ENCODE data around the gene RAPGEF2.
"Not testable (repeated sequence)": the region's sequence is repeated elsewhere in the genome, so short reads cannot be mapped to it uniquely, and the experiment has no call there.

The RAPGEF2 gene

GRCh38 chr4:159097785-159098184, 5.1 kb upstream of the RAPGEF2 start:
- no peak for DNase-seq (ENCODE audit: low spot score)

- DNase-seq (ENCODE audit: low spot score) = no peak
These were observed 4.3 kb upstream of the RAPGEF2 start for GRCh38 chr4:159098482-159099127.

- DNase-seq (ENCODE audit: low spot score) = no peak
These were observed 774 bp upstream of the RAPGEF2 start for GRCh38 chr4:159101988-159102621.

DNA sequence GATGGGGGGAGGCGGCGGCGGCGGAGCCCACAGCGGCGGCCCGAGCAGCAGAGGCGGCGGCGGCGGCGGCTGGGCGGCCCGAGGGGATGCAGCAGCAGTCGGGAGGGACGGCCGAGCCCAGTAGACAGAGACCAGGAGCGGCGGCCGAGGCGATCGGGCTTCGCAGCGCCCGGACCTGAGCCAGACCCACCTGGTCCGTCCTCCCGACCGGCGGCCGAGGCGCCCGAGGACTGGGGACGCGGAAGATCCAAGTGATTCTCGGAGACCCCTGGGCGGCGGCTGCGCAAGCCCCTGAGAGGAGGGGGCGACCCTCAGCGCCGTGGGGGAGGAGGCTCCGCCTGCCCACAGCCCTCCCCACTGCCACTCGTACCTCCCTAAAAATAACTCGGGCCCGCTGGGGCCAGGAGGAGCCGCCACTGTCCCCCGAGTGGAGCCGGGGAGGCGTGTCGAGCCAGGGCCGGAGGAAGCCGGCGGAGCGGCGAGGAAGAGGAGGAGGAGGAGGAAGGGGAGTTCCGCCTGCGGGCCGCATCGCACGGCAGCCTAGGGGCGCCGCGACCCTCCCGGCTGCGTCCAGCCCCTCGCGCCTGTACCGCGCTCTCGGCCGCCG, 608 bp downstream of the RAPGEF2 start:
- no peak for DNase-seq (ENCODE audit: low spot score)

GRCh38 chr4:159104694-159105414, 2.0 kb downstream of the RAPGEF2 start:
- no peak for DNase-seq (ENCODE audit: low spot score)

GRCh38 chr4:159105761-159106243, 2.9 kb downstream of the RAPGEF2 start:
- no peak for DNase-seq (ENCODE audit: low spot score)

GRCh38 chr4:159106636-159107035, 3.8 kb downstream of the RAPGEF2 start:
- no peak for DNase-seq (ENCODE audit: low spot score)

- no peak for DNase-seq (ENCODE audit: low spot score)
These were observed 4.5 kb downstream of the RAPGEF2 start for GRCh38 chr4:159107203-159107925.

GRCh38 chr4:159108124-159108523, 5.2 kb downstream of the RAPGEF2 start:
- DNase-seq (ENCODE audit: low spot score) = no peak

GRCh38 chr4:159110961-159111360, 8.1 kb downstream of the RAPGEF2 start:
- no peak for DNase-seq (ENCODE audit: low spot score)

- DNase-seq (ENCODE audit: low spot score) = no peak
These were observed 8.5 kb downstream of the RAPGEF2 start for GRCh38 chr4:159111416-159111815.

DNA sequence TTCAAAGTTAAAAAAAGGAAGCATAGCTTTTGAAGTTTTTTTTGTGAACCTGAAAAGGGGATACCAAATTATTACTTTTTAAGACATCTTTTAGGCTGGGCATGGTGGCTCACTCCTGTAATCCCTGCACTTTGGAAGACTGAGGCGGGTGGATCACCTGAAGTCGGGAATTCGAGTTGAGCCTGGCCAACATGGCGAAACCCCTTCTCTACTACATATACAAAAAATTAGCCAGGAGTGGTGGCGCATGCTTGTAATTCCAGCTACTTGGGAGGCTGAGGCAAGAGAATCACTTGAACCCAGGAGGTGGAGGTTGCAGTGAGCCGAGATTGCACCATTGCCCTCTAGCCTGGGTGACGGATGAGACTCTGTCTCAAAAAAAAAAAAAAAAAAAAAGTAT, 10.5 kb downstream of the RAPGEF2 start:
- DNase-seq (ENCODE audit: low spot score) = not testable (repeated sequence)

DNA sequence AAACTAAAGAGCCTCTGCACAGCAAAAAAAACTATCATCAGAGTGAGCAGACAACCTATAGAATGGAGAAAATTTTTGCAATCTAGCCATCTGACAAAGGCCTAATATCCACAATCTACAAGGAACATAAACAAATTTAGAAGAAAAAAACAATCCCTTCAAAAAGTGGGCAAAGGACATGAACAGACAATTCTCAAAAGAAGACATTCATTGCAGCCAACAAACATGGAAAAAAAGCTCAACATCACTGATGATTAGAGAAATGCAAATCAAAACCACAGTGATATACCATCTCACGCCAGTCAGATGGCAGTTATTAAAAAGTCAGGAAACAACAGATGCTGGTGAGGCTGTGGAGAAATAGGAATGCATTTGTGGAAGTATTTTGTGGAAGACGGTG, 13.2 kb downstream of the RAPGEF2 start:
- DNase-seq (ENCODE audit: low spot score) = not testable (repeated sequence)

GRCh38 chr4:159116693-159117092, 13.8 kb downstream of the RAPGEF2 start:
- DNase-seq (ENCODE audit: low spot score) = not testable (repeated sequence)

- DNase-seq (ENCODE audit: low spot score) = no peak
These were observed 14.7 kb downstream of the RAPGEF2 start for GRCh38 chr4:159117564-159117963.

DNA sequence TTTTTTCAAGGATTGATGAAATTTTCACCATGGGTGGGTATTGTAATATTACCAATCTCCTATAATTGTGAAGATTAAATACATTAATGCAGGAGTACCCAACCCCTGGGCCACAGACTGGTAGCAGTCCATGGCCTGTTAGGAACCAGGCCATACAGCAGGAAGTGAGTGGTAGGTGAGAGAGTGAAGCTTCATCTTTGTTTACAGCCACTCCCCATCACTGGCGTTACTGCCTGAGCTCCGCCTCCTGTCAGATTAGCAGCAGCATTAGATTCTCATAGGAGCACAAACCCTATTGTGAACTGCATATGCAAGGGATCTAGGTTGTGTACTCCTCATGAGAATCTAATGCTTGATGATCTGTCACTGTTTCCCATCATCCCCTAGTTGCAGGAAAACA, 15.1 kb downstream of the RAPGEF2 start:
- DNase-seq (ENCODE audit: low spot score) = no peak

GRCh38 chr4:159121371-159121770, 18.5 kb downstream of the RAPGEF2 start:
- no peak for DNase-seq (ENCODE audit: low spot score)

GRCh38 chr4:159126716-159127115, 23.8 kb downstream of the RAPGEF2 start:
- DNase-seq (ENCODE audit: low spot score) = no peak

GRCh38 chr4:159127745-159128518, 25.1 kb downstream of the RAPGEF2 start:
- no peak for DNase-seq (ENCODE audit: low spot score)

DNA sequence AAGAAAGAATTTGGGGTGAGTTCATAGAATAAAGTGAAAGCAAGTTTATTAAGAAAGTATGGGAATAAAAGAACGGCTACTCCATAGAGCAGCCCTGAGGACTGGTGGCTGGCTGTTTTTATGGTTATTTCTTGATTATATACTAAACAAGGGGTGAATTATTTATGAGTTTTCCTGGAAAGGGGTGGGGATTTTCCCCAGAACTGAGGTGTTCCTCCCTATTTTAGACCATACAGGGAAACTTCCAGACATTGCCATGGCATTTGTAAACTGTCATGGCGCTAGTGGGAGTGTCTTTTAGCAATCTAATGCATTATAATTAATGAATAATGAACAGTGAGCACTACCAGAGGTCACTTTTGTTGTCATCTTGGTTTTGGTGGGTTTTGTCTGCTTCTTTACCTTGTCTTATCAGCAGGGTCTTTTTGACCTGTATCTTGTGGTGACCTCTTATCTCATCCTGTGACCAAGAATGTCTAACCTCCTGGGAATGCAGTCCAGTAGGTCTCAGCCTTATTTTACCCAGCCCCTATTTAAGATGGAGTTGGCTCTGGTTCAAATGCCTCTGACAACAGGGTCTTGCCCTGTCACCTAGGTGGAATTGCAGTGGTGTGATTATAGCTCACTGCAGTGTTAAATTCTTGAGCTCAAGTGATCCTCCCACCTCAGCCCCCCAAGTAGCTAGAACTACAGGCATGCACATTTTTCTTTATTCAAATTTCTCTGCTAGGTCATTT, 27.1 kb downstream of the RAPGEF2 start:
- no peak for DNase-seq (ENCODE audit: low spot score)

DNA sequence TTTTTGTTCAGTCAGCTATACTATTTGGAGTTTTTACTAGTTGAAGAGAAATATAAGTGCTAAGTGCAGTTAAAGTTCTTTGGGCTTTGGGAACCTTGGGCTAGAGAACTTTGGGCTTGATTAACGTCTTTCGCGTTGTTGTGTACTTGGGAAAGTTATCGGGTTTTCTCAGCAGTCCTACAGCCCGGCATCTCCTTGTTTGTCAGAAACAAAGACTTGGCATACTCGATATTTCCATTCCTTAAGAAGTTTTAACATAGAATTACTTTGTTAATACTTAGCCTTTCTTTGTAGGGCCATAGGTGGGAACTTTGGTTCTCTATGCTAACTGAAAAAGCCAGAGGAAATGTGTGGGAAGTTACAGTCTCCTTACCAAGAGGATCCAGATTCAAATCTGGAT, 28.7 kb downstream of the RAPGEF2 start:
- DNase-seq (ENCODE audit: low spot score) = no peak
